A172 (cell line): ENCODE measurements around the gene STK4. TPM values are rescaled to one million over a fixed set of nuclear protein-coding genes. Genes with fewer than 3 reads are reported as not detected.

Experiments
- DNase-seq: peaks from one replicate; pipeline ENCODE4 v3.0.0-alpha.2; 2015; ENCODE audit warnings: low spot score
- total RNA-seq: library from RNA; depleted of rRNA; stranded (reverse); fragments of >200 nt; shearing (Covaris generic); gene quantifications from 2 replicates; pipeline ENCODE4 v1.2.3, GENCODE V29; 2014; rRNA removed

STK4 gene
- 17.7 and 21.3 TPM in 2 replicates for total RNA-seq

DNA sequence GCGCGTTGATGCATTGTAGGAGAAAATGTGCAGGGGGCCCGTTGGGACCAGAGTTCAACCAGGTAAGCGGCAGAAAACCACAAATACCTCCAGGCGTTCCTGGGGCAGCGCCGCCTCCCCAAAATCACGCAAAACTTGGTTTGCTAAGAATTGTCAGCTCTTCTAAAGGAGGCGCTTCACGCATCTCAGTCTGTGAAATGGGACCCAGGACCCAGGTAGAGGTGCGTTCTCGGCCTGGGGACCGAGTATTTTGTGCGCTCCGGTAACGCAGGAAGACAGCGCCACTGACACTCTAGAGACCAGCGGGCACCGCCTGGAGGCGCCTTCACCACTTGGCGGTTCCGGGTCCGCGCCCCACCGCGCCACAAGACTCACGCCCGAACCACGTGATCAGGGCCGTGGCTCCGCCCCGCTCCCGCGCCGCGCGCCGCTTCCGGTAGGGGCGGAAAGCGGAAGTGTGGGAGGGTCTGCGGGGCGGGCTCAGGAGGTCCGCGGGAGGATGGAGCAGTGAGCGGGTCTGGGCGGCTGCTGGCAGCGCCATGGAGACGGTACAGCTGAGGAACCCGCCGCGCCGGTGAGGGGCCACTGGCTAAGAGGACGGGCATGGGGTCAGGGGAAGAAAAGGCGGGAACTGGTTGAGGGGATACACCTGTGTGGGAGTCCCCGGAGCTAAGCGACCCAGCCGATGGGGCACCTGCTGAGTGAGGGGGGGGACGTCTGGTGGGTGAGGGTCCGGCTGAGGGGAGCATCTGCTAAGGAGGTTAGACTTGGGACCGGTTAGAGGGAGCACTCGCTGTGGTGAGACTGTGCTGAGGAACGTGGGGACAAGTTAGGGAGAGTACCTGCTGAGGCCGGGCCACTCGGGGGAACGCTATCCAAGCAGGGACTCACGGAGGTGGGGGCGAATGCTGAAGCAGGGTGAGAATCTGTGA lies at the start of gene STK4:
Gene STK4 (plus strand): TSS at position 483 of the 932 bp plus-strand sequence. CDS start 57 bp downstream, at position 540.
- DNase-seq: peak; percentile 85

DNA sequence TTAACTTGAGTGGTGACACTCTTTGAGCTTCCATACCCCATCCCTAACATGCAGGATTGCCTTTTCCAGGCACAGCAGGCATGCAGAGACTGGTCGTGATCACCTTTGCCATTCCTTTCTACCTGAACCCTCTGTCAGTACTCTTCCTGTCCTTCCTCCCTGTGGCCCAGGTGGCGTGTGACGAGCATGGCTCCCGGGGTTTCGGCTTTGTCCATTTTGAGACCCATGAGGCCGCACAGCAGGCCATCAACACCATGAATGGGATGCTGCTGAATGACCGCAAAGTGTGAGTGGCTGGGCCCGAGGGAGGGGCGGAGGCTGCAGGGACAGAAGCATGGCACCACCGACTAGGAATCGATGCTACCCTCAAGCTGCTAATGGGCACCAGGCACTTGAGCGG lies 49.7 kb upstream of the STK4 start:
- no peak for DNase-seq

DNA sequence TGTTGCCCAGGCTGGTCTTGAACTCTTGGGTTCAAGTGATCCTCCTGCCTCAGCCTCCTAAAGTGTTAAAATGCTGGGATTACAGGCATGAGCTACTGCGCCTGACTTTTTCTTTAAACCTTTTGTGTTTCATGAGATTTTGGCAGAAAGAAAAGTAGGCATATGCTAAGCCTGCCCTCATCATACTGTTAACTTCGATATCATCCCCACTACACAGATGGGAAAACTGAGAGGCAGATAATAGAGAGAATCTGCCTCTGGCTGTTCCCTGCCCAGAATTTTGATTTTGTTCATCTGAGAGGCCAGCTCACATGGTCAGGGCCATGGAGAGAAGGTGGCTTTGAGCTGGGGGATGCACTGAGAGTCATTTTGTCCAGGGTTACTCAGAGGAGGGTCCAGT lies 48.9 kb upstream of the STK4 start:
- no peak for DNase-seq

DNA sequence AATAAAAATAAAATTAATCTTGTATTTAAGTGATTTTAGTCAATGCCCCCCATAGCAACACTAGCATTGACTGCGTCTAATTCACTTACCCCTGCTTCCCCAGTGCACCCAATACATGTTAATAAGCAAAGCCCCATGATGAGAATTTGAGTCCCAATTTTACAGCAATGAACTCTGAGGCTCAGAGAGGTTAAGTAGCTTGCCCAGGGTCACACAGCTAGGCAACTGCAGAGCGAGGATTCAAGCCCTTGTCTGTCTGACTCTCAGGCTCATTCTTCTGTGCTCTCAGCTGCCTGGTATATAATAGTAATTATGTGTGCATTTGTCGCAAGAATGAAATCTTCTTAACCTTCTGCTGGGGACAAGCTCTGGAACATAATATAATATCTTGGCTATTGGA lies 48.0 kb upstream of the STK4 start:
- DNase-seq: no peak

DNA sequence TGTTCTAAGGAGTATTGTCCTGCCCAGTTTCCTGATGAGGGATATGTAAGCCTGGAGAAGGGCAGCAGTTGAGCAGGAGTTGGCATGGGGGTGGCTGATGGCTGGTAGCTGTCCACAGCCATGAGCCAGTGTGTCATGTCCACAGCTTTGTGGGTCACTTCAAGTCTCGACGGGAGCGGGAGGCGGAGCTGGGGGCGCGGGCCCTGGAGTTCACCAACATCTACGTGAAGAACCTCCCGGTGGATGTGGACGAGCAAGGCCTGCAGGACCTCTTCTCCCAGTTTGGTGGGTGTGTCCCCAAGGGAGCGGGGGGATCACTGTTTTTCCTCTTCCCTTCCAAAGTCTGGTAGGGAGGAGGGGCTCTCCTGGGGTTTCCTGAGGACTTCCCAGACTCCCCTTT lies 47.6 kb upstream of the STK4 start:
- no peak for DNase-seq

DNA sequence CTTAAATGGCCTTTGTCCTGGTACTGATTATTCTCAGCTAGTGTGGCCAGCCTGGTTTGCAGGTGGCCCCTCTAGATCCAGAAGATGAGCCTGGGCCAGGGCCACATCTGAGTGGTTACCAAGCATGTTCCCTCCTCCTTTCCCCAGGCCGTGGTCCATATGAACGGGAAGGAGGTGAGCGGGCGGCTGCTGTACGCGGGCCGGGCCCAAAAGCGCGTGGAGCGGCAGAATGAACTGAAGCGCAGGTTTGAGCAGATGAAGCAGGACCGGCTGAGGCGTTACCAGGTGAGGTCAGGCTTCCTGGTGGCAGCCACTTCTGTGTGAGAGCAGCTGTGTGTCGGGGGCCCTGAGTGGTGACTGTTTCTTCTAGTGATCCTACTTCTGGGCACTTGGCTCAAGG lies 44.9 kb upstream of the STK4 start:
- no peak for DNase-seq

DNA sequence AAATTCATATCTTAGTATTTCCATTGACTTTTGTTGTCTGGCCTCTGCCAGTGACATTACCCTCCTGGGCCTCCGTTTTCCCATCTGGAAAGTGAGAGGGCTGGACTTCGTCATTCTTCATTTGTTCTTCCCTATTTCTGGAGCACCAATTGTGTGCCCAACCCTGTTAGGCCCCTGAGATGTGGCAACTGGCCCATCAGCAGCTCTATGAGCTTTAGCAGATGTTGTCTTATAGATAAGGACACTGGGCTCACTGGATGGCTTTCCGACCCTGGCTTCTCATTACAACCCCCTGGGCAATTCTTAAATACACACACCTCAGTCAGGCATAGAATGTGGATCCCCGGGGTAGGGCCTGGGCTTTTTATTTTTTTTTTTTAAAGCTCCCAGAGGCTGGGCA lies 41.8 kb upstream of the STK4 start:
- no peak for DNase-seq

DNA sequence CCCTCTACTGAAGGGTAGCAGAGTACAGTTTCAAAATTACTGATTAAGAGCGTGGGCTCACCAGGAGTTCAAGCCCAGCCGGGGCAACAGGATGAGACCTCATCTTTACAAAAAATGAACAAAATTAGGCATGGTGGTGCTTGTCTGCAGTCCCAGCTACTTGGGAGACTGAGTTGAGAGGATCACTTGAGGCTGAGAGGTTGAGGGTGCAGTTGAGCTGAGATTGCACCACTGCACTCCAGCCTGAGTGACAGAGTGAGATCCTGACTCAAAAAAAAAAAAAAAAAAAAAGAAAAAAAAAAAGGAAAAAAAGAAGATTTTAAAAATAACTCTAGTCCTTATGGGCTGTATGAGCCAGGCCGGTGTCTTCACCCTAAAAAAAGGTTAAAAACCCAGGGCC lies 37.7 kb upstream of the STK4 start:
- DNase-seq: no peak

DNA sequence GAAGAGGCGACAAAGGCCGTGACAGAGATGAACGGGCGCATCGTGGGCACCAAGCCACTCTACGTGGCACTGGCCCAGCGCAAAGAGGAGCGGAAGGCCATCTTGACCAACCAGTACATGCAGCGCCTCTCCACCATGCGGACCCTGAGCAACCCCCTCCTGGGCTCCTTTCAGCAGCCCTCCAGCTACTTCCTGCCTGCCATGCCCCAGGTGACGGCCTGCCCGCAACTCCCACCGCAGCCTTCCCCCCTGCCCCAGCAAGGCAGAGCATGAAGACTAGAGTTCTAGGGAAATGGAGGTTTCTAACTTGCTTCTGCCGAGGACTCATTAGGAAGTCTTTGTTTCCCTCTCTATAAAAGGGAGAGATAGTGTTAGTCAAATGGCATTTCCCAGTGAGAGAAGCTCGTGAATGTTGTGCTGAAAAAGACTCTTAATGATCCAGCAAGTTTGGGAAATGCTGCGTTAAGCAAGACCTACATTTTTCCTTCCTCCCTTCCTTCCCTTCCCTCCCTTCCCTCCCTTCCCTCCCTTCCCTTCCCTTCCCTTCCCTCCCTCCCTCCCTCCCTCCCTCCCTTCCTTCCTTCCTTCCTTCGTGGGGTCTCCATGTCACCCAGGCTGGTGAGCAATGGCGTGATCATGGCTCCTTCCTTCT lies 35.7 kb upstream of the STK4 start:
- DNase-seq: no peak

DNA sequence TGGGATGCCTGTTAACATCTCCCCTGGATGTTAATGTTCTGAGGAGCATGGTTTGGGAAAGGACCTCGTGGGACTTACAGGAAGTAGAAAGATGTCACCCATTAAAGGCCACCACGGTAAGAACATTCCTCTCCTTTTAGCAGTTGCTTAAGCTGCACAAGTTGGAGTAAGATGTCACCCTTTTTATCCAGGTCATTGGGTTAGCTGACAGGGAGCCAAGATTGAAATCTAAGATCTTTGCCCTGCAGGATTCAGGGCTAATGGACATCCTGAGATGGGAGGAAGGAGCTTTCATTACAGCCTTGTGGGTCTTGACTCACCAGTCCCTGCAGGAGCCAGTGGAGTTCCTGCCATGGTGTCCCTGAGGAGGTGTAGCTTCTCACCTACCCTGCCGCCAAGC lies 34.4 kb upstream of the STK4 start:
- no peak for DNase-seq

DNA sequence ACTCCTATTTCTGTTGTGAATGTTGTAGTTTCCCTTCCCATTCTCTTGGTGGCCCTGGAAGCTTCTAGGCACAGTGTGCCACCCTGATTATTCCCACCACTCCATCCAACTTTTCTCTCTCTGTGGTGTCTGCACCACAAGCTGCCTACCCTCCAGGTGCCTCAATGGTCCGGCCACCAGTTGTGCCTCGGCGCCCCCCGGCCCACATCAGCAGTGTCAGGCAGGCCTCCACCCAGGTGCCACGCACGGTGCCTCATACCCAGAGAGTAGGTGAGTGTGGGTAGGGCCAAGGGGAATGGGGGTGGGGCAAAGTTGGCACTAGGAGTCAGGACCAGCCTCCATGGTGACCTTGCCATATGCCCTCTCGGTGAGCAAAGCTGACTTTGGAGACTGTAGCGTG lies 33.4 kb upstream of the STK4 start:
- DNase-seq: no peak

DNA sequence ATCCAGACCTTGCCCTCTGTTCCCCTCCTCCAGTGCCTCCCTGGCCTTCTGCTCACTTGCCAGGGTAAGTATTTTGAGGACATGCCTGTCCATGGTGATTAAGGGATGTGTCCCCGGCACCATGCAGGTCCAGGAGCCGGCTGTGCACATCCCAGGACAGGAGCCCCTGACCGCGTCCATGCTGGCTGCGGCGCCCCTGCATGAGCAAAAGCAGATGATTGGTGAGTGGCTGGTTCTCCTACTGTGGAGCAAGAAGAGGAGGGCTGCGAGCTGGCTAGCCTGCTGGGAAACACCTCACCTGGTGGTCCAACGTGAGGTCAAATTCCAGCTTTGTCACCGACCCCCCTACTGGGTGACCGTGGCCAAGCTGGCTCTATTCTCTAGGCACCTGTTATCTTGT lies 29.8 kb upstream of the STK4 start:
- no peak for DNase-seq

DNA sequence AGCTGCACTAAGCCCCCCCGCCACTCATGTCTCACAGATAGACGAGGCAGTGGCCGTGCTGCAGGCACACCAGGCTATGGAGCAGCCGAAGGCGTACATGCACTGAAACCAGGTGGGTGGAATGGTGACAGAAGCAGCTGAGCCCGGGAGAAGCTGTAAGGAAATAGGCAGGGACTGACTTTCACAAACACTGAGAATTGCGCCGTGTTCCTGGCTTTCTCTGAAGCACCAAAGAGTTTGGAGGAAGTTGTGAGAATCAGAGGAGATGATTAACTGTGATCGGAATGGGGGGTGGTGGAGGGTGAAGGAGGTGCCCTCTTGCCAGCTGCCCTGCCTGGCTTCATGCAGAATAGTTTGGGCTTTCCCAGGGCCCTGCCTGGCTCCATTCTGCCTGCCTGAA lies 27.7 kb upstream of the STK4 start:
- no peak for DNase-seq

DNA sequence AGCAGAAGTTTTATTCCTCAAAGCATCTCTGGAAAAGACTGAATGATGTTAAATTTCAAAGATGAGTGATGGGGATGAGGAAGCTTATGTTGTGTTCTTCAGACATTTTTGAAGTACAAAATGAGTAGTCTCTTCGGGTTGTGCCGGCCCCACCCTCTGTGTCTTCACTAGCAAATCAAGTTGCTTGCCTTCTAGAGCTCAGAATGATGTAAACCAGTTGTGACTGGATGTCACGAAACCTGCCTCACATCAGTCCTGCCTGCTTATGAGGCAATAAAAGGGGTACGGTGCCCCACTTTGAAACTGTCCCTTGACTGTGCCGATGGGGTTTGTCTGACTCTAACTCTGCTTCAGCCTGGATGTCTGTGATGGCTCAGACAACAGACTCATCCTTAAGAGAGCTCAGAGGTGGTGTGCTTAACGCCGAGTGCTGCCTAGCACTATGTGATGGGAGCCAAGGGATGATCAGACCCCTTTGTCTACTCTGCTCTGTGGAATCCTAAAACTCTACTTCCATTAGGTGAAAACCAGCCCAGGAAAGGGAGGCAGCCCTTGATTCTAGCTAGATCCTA lies 25.1 kb upstream of the STK4 start:
- no peak for DNase-seq

DNA sequence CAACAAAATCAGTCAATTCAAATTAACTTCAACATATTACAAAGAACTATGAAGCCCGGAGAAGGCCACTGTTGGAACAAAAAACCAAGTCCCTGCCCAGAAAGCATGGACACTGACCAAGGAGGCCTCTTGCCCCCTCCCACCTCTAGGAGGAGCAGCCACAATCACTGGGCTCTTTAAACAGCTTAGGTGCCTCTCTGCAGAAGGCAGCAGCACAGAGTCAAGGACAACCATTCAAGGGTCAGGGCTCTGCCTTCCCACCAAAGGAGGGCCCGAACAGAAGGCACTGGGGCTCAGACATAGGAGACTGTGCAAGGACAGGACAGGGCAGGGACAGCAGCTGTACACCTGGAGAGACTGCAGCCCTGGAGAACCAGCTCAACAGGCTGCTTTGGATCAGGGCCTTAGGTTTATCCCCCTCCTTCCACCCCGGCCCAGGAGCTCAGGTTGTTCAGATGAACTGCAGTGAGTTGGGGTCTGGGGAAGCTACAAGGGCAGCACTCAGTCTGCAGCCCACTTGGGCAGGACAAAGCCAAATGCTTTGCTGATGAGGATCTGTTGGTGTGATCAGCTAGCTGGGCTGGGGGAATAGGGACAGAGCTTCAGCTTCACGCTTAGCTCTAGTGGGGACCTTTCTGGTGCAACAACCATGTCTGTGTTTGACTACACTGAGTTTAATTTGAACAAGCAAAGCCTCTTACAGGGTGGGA lies 23.9 kb upstream of the STK4 start:
- no peak for DNase-seq

DNA sequence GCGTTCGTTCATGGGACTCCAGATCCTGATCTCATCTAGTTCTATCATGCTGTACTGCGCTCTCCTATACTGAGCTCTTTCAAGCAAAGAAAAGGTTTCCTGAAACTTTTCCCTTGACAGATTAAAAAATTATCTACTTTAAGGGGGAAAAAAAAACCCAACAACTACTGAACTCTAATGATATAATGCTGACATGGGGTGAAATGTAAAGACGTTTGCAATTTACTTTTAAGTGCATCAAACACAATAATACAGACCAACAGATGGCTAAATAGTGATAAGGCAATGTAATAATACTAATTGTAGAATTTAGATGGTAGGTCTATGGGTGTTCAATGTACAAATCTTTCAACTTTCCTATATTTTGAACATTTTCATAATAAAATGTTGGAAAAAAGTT lies 22.5 kb upstream of the STK4 start:
- DNase-seq: no peak

DNA sequence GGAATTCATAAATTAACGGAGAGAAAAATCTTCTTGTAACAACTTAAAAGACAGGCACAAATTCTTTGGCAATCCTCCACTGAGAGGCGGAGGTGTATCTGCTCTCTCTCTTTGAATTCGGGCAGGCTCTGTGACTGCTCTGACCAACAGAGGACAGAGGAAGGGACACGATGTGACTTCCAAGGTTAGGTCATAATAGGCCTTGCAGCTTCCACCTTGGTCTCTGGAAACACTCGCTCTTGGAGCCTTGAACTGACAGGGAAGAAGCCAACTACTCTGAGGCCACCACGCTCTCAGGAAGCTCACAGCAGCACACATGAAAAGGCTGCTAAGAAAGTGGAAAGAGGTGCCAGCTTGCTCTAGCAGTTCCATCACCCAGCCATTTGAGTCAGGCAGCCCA lies 21.1 kb upstream of the STK4 start:
- DNase-seq: no peak

DNA sequence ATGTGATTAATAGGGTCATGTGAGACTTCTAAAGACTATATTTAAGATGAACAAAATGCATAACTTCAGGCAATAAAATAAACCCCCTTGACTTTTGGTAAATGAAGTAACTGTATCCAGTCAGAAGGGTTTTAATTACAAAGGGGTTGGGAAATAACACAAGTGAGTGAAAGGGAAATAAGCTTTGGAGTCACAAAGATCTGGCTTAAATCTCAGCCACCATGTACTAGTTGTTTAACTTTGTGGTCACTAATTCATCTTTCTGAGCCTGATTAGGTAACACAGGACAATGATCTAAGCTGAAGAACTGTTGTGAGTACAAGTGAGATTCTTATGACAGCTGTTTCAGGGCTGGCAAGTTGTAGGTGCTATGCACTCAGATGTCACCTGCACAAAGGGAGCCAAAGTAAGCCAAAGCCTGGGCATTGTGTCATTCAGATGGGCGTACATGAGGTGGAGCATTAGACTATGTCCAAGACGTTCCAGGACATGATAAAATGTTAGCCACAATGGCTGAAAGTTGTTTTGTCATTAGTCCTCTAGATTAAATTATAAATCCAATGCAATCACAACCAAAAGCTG lies 19.9 kb upstream of the STK4 start:
- DNase-seq: no peak

DNA sequence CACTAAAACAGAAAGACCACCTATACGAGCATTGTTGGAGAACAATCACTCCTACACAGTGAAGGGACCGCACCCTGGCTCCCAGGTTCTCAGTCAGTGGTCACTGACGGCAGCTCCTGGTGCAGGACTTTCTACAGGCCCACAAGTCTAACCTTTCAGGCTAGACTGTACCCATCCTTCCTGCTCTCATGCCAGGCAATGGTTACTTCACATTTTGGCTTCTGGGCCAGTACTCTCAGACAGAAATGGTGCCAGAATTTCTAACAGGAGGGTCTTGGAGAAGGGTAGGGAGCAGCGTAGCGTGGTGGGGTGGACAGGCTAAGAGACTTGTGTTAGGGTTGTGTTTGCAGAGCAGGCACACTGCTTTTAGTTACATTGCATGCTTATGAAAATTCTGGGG lies 18.2 kb upstream of the STK4 start:
- no peak for DNase-seq

DNA sequence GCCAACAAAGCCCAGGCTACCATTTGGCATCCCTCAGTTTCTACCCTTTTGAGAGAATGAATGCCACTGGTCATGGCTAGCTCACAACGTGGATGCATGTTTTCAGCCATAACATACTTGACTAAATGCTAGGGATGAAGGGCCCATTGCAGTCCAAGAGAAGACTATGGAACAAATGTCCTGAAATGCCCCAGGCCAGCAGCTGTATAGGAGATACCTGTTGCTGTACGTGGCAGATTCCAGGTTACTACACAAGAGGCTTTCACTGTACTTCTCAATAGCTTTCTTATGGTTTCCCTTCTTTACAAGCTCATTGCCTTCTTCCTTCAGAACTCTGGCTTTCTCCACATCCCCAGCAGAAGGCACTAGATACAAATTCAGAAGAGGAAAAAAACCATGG lies 17.8 kb upstream of the STK4 start:
- no peak for DNase-seq

DNA sequence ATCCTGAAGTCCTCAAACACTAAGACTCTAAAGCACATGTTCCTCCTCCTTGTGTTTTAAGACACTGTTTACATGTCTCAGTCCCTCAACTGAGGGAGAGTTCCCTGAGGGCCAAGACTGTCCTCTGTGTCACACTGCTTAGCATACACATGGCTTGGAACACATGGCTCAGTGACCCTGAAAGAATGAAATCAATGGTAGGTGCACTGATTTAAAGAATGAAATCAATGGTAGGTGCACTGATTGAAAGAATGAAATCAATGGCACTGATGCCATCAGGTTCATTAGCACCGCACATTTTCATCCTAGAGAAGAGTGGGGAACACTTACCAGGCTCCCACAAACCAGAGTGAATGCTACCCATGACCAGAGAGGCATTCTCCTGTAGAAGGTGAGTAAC lies 15.9 kb upstream of the STK4 start:
- DNase-seq: no peak

DNA sequence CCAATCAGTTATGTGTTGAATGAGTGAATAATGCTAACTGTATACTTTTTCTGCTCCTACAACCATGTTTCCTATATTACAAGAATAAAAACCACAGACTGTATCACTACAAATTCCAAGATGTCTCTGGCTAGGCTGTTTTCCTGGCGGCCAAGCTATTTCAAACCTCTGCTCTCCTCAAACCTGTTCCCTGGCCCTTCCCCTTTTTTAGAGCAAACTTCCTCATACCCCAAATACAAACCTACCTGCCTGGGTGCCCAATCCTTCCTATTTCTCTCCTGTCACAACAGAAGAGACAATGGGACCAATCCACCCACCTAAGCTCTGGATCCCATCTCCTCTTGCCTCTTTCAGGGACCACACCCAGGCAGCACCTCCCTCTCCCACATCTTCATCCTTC lies 13.6 kb upstream of the STK4 start:
- DNase-seq: no peak
